ENCODE results near the gene SLC38A3.
"Not testable (repeated sequence)": the region's sequence is repeated elsewhere in the genome, so short reads cannot be mapped to it uniquely, and the experiment has no call there.

The SLC38A3 gene

DNA sequence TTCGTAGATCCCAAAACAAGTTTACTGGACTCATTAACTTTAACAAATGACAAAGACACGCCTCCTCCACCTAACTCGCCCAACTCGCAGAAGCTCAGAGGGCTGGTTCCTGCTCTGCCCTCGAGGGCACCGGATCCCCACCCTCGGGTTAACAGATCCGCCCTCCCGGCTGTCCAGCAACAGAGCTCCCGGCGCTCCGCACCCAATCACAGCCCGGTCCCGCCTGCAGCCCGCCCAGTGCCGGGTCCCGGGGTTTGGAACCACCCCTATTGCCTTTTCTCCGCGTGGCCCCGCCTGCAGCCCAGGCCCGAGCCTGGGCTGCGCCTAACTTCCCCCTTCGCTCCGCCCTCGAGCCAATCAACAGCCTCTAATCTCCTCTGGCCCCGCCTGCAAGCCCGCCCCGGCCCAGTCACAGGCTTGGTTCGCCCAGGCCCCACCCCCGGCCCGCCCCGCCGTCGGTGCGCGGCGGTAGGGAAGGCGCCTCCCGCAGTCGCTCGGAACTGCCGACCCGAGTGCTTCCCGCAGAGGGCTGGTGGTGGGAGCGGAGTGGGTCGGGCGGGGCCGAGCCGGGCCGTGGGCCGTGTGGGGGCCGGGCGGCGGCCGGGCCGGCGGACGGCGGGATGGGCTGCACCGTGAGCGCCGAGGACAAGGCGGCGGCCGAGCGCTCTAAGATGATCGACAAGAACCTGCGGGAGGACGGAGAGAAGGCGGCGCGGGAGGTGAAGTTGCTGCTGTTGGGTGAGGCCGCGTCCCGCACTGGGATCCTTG lies 30.8 kb downstream of the SLC38A3 start, which contains the start of gene GNAI2:
GNAI2 (plus strand) TSS at position 489 of the 768 bp plus-strand sequence; CDS start at position 621, 132 bp downstream.
- peak; percentile 99 for DNase-seq

DNA sequence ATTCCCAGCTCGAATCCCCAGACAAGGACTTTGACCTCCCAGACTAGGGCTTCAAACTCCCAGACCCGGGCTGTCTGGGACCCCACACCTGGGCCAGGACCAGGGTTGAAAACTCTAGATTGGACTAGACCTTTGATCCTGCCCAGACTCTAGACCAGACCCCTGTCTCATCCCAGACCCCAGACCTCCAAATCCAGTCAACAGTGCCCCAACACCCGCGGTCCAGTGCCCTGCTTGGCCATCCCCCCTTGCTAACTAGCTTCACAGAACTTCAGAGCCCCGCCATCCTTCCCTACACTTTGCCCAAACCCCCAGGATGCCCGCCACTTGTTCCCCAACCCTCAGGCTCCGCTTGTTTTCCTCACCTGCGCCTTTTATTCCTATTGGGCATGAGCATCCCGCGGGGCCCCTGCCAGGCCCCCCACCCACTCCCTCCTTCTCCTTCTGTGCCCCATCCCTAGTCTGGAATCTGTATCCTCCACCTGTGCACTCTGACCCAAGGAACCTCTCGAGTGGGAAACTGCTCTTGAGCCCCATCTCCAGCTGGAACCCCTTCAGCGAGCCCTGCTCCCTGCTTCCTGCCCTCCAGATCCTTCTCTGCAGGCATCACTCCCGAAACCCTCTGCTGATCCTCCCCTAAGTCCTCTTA lies 31.5 kb downstream of the SLC38A3 start:
- DNase-seq = no peak

DNA sequence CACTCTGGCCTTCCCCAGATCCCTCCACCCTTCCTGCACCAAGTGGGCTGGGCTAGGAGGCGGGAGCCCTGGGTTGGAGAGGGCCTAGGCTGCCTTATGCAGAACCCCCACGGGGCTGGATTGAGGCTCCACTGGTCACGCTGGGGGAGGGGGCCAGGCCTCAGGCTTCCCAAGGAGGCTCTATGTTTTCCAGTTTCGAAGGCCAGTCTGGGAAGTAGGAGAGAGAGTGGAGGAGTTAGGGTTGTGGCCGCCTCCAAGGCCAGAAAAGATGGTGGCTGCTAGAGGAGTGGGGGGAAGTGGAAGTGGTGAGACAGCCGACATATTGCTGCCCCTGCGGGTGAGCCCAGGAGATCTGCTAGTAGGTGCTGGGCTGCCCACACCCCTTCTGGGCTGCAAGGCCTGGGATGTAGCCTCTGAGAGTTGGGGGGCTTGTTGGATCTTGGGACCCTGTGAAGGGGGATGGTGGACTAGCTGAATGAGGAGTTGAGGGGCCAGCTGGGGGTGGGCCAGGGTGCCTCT lies 32.1 kb downstream of the SLC38A3 start:
- DNase-seq = no peak

DNA sequence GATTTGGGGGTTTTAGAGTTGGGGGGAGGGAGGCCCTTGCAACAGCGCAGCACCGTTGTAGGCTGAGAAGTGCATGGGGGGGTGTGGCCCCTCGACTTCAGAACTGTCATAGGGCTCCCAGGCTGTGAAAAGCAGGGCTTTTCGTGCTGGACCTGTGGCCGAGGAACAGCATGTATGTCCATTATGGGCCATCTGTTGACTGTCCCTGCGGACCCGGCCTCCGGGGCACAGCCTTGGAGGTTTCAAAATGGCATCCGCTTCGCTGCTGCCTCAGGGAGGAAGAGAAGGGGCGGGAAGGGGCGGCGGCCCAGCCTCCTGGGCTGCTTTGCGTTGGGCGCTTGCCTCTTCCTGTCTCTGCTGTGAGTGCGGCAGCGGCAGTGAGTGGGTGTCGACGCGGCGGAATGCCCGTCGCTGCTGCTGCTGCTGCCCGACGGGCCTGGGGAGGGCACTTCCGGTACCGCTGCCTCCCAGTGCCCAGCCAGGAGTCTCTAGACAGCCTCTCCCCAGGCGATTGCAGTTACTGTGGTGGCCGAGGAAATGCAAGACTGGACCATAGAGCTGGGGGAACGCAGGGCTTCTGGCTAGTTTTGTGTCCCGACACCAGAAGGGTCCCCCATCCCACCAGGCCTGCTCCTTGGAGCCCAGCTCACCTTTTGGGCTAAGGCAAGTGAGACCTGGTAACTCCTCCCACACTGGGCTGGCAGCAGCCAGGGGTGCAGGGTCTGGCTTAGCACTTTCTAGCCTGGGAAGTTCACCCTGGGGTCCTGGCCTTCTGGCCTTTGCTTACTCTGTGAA lies 32.9 kb downstream of the SLC38A3 start:
- peak; percentile 82 for DNase-seq

DNA sequence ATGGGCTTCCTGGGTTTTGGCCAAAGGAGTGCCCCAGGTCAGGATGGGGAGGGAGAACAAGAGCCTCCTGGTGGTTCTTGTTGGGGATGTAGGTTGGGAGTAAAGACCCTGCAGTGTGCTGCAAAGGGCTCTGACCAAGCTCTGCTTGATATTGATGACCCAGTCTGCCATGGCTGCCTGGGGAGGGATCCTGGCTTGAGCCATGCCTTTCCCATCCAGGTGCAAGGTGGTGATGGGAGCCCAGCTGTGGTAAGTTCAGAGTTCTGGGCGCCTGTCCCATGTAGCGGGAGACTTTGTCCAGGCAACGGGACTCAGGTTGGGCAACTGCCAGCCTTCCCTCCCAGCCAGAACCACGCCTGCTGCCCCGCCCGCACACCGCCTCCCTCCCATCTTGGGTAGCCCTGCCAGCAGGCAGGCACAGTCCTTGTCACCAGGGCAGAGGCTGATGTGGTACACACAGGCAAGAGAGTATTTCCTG lies 33.5 kb downstream of the SLC38A3 start:
- no peak for DNase-seq

DNA sequence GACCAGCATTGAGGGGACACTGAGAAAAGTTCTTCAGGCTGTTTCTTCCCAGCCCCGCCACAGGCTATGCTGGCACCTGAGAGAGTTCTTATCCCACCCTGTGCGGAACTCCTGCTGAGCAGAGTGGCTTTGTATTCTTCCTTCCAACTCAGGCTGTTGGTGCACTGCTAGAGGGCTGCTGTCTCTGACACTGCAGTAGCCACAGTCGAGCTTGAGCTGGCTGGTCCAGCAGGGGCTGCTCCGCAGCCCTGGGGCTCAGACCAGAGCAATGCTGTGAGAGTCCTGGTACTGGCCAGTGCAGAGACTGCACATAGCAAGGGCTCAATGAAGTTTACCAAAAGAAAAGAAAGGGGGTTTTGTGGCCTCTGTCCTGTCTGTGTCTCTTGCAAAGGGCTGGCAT lies 34.6 kb downstream of the SLC38A3 start:
- DNase-seq = no peak

DNA sequence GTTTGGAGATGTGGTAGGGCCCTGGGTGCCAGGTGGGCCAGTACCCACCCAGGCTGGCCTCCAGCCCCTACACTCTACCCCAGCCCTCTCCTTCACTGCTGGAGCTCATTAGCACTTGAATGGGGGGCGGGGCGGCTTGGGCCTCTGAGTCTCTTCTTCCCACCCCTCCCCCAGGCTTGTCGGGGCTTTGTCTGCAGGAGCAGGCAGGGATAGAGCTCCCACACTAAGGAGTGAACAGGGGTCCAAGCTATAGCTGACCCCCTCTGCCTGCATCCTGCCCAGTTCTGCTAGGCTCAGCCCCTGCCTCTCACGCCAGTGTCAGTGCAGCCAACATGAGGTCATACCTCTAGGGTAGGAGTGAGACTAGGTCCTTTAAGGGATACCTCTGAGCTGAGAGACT lies 36.1 kb downstream of the SLC38A3 start:
- no peak for DNase-seq

DNA sequence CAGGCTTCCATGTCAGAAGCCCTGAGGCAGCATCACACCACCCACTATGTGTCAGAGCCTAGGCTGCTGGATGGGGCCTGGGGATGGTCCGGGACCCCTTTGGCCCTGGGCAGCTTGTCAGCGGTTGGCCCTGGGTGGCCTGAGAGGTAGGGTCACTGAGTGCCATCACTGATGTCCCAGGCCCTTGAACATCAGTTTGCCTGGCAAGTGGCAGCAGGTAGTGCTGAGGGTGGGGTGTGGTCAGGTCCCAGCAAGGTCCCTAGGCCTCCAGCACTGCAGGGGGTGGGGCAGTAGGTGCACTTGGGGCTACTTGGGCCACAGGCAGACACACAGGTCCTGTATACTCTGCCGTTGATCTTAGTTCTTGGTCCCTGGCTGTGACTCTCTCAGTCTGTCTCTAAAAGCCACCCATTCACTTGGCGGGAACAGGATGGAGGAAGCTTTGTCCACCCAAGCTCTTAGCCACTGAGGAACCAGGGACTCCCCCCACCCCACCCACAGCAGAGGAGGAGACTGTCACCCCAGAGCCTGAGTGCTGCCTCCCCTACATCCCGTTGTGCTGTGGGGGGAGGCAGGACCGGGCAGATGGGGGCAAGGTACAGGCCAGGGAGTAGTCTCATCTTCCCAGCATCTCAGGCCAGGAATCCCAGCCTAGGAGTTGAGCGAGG lies 36.8 kb downstream of the SLC38A3 start:
- no peak for DNase-seq

DNA sequence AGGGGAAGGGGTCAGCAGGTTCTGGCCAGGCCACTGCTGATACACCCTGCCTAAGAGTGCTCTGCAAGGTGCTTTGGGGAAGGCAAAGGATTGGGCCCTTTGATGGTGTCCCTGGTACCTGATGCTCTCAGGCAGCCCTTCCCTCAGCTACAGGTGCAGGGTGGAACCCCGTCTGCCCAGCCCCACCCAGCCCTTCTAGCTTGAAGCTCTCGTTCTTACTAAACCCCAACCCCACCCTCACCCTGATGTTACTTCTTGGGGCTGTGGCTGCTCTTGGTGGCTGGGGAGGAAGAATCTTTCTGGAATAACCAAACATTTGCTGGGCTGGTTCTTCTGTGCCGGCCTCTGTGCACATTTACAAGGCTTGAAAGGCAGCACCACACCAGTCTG lies 37.3 kb downstream of the SLC38A3 start:
- DNase-seq = no peak

DNA sequence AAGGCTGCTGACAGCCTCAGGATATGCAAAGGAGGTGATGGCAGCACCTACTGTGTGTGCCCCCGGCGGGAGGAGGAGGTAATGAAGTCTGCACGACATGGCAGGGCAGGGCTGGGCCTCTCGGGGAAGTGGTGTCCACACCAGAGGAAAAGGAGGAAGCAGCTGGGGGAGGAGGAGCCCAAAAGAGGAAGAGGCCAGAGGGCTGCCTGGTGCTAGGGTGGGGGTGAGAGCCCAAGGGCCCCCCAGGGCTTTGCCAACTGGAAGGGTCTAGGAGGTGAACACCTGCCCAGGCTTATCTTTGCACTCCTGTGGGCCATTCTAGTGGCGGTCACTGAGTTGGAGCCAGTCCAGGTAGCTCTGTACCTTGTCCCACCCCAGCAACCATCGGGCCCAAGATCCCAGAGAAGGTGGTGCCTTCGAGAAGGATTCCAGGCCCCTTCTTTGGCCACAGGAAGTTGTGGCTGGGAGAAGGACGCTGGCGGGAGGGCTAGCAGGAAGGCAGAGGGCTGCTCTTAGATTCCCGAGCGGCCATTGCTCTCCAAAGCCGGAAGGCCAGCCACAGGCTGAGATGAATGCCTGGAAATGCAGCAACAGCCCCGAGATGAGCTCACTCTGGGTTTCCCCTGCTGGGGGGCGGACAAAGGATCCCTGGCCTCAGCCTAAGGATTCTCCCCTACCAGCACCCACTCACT lies 37.9 kb downstream of the SLC38A3 start:
- DNase-seq = no peak

DNA sequence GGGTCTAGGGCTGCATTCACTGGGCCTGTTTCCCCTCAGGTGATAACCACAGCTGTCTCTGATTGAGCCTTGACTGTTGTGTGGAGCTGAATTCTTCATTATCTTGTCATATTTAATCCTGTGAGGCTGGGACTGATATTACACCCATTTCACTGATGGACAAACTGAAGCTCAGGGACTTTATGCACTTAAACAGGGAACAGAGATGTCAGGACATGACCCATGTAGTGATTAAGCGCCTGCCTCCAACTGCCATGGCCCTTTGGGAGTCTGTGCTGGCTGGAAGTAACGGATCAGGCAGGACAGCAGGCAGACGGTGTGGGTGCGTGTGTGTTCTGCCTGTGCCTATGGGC lies 38.4 kb downstream of the SLC38A3 start:
- DNase-seq = no peak

DNA sequence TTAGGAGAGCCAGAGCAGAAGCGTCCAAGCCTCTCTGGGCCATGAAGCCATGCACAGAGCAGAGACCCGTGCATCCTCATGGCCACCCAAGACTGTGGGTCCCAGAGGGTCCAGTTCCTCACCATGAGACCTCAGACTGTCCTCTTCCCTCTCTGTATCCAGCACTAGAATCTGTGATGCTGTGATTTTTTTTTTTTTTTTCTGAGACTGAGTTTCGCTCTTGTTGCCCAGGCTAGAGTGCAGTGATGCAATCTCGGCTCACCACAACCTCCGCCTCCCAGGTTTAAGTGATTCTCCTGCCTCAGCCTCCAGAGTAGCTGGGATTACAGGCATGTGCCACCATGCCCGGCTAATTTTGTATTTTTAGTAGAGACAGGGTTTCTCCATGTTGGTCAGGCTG lies 39.7 kb downstream of the SLC38A3 start:
- not testable (repeated sequence) for DNase-seq

DNA sequence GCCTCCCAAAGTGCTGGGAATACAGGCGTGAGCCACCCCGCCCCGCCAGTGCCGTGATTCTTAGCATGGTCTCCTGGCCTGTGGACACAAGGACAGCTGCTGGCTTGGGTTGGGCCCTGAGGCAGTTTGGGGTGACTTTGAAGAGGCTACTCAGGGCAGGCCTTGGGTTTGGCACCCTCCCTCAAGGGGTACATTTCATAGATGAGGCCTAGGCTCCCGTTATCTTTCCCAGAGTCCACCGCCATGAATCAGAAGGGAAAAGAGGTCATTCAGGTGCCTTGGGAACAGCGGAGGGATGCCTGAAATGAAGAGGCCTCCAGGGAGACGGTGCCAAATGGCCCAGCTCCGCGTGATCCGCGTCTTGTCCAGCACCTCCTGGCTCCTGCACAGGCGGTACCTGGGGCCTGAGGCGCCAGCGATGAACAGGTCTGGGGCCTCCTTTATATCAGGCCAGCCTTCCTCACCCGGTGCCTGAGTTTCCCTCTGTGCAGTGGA lies 40.2 kb downstream of the SLC38A3 start:
- no peak for DNase-seq

DNA sequence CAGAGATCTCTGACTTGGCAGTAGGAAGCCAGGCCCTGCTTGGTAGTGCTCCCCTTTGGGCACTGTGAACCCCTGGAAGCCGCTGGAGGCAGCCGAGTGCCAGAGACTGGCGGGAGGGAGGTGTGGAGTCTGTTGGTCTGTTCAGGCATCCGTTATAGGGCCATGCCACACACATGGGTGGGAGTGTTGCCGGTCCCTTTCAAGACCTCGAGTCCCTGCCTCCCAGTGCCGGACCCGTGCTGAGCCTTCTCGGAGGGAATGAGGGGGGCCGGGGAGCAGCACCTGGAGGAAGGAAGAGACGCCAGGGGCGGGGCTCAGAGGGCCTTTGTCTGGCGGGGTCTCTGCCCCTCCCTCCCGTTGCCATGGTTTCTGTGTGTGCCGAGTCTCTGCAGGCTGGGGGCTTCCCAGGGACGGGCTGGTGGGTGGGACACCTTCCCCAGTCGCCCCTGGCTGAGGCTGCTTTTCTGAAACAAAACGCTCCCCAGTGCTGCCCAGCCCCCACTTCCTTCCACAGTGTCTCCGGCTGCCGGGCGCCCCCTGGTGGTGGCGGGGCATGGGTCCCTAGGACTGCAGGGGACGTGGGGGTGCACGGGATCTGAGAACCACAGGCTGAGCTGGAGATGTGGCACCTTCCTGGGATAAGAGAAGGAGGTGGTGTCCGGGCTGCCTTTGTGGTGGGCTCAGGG lies 40.9 kb downstream of the SLC38A3 start:
- DNase-seq = peak; percentile 97

DNA sequence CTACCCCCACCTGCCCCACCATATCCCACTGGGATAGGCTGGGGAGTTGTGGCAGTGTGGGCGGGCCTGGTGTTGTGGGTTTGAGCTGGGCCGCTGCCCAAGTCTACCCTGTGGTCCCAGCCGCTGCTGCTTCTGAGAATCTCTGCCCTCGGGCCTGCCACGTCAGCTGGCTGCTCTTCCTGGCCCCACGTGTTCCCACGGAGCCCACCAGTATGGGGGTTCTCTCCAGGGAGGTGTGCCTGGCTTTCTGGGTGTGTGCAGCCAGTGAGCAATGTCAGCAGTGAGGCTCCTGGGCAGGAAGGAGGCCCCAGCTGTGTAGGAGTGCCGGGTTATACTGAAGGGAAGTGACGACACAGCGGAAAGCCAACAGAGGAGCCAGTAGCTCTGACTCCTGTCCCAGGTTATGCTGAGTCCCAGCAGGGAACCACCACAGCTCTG lies 41.5 kb downstream of the SLC38A3 start:
- peak; percentile 74 for DNase-seq

DNA sequence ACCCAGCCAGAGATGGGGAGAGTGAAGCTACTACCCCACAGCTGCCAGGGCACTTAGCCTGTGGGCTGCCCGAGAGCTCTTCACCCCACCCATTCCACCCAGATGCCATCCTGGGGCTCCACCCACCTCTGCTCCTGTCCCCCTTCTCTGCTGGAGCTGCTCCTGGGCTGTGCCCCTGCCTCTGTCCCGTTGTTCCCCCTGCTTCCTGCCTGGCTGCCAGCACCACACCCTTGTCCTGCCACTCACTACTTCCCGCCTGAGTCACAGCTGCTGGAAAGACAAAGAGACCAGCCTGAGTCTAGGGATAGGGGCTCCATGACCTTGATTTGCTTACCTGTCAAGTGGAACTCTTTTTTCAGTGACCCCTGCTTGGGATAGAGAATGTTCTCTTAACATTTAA lies 43.3 kb downstream of the SLC38A3 start:
- DNase-seq = no peak

DNA sequence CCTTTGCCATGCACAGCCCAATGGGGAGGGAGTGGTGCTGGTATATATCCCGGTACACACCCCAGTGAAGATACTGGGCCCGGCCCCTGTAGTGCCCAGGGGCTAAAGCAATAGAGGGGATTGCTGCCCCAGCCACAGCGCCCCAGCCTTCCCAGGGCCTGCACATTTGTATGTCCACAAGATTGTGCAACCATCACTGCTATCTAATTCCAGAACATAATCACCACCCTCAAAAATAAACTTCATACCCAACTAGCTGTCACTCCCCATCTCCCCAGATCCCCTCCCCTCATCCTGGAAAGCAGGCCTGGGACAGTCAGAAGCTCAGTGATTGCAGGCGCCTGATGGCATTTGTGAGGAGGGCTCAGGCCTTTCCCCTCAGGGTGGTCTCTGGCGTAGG lies 44.4 kb downstream of the SLC38A3 start:
- no peak for DNase-seq

DNA sequence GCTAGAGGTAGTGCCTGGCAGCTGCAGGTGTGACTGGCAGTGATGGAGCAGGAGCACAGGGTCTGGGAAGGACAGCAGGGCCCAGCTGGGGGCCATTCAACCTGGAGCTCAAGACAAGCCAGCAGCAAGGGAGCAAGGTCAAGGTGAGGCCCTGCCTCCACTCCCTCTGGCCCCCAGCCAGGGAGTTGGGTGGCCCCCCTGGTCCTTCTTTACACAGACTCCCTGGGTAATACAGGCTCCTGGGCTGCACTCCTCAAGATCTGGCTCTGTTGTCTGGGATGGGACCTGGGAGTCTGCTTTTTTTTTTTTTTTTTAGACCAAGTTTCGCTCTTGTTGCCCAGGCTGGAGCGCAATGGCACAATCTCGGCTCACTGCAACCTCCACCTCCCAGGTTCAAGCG lies 45.4 kb downstream of the SLC38A3 start:
- DNase-seq = no peak

DNA sequence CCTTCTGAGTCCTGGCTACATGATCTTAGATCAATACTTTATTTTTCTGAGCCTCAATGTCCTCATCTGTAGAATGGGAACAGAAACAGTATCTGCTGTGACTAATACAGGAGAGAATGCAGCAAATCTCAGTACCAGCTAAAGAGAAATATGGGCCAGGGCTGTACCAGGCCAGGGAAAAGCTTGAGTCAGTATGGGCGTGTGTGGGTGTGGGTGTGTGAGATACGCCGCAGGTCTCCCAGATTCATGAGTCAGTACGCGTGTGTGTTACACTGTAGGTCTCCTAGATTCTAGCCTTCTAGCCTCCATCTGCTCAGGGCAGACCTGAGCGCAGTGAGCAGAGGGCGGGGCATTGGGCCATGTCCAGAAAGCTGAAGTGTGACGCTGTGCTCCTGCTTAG lies 46.1 kb downstream of the SLC38A3 start:
- no peak for DNase-seq

DNA sequence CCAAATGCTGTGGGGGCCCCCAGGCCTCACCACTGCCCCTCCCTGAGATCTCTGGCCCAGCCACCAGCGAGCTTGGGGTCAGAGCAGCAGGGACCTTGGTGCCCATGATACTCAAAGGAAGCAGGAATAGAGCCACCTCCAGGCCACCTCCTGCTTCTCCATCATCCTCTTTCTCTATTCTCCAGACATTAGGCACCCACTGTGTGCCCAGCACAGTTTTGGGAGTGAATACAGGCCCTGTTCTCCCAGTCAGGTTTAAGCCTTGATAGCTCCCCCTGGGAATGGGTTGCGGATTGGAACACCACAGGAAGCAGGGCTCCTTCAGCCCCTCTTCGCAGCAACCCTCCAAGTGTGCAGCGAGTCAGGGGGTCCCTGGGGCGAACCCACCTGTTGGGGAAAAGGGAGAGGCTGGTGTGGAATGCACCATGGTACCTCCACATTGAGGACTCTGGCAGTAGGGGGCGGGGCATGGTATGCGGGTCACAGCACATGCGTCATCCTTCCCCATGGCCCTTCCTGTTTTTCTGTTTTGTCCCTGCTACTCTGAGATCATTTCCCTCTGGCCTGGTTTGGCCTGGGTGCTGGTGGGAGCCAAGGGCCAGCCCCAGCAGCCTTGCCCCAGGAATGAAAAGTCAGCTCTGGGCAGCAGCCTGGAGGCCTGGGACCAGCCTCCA lies 49.6 kb downstream of the SLC38A3 start:
- DNase-seq = no peak

DNA sequence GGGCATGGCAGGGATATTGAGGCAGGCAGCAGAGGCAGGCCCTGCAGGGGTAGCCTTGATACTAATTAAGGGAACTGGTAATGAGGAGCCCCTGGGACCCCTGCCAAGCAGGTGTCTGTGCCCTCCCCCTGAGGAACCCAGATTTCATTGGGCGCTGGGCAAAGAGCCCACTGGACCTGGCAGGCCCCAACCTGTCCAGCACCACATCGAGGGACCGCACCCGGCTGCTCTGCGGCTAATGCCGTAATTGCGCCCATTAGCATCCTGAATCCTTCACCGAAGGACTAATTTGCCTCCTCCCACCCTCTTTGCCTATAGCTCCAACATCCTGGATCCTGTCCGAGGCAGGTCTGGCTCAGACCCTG lies 50.2 kb downstream of the SLC38A3 start:
- no peak for DNase-seq
